Stomach (tissue), 9 donors: ENCODE data around the gene CD46. TPM values are rescaled to one million over a fixed set of nuclear protein-coding genes. Genes with fewer than 3 reads are reported as not detected.

ENCODE experiments used
- DNase-seq, 2 donors: peaks; one replicate each; pipeline versions ENCODE4 v3.0.0 to v3.0.0-alpha.2; 2013 to 2019
- H3K27ac ChIP-seq, 5 donors: fragments of 200-600 bp in 4 of 5; sonication (generic) in 4 of 5; one replicate each; pipeline ENCODE4 v1.5.1; 2013 to 2019; ENCODE audit warnings: mild to moderate bottlenecking in 1 of 5, moderate library complexity in 1 of 5
- H3K27me3 ChIP-seq, 3 donors: fragments of 200-600 bp; sonication (generic); one replicate each; pipeline ENCODE4 v1.5.1; 2017 to 2019; ENCODE audit warnings: mixed run types in 1 of 3
- H3K36me3 ChIP-seq, 4 donors: fragments of 200-600 bp; sonication (generic); 1 replicate in 3 of 4; 2 replicates in 1 of 4; pipeline ENCODE4 v1.5.1; 2016 to 2019
- H3K4me1 ChIP-seq, 4 donors: fragments of 200-600 bp; sonication (generic); one replicate each; pipeline ENCODE4 v1.5.1; 2016 to 2019
- H3K4me3 ChIP-seq, 4 donors: fragments of 200-600 bp; sonication (generic) in 3 of 4; one replicate each; pipeline ENCODE4 v1.5.1; 2016 to 2019; ENCODE audit warnings: mild to moderate bottlenecking in 1 of 4
- H3K9me3 ChIP-seq, 4 donors: fragments of 200-600 bp; sonication (generic); one replicate each; pipeline ENCODE4 v1.5.1; 2016 to 2019
- CTCF ChIP-seq, 7 experiments: fragments of 450-650 bp in 4 of 7; fragments of 200-600 bp in 3 of 7; sonication (generic) in 3 of 7; IDR thresholded peaks; one replicate each; pipeline ENCODE4 v1.5.1; 2016 to 2019; ENCODE audit warnings: antibody characterized with exemption in 7 of 7, control low read depth in 2 of 7, mild to moderate bottlenecking in 1 of 7
- EP300 ChIP-seq: sonication (generic); formaldehyde crosslinking; IDR thresholded peaks from one replicate; pipeline ENCODE4 v1.6.1; 2017; ENCODE audit warnings: antibody characterized with exemption
- POLR2A ChIP-seq, 4 donors: fragments of 450-650 bp; IDR thresholded peaks; one replicate each; pipeline ENCODE4 v1.6.1; 2016; ENCODE audit warnings: antibody characterized with exemption in 4 of 4, control low read depth in 2 of 4, mild to moderate bottlenecking in 1 of 4, moderate library complexity in 1 of 4
- POLR2AphosphoS5 ChIP-seq, 3 donors: sonication (generic); formaldehyde crosslinking; IDR thresholded peaks; one replicate each; pipeline ENCODE4 v1.6.1; 2016; ENCODE audit warnings: antibody characterized with exemption in 3 of 3
- WGBS, 5 donors: extraction: QIAGEN DNeasy Blood & Tissue Kit in 3 of 5; methylation state at CpG; one replicate each; pipeline versions ENCODE4 v1.1.5 to v1.1.7; 2013 to 2018; 5-methylcytosine and 5-hydroxymethylcytosine counted together
- intact Hi-C: fragments of 100-400 bp; cut with DNase I; formaldehyde crosslinking; loops from one replicate; pipeline ENCODE4 v1.15.1; 2023; ENCODE audit warnings: low total_unique reads
- polyA plus RNA-seq, 3 donors: library from polyadenylated mRNA; stranded (reverse); fragments of 200-250 nt; gene quantifications; one replicate each; pipeline ENCODE4 v1.2.3, GENCODE V29; 2013
- total RNA-seq, 5 donors: library from RNA; depleted of rRNA; stranded (reverse); fragments of >200 nt; gene quantifications; one replicate each; pipeline versions ENCODE4 v1.1.0 to v1.2.3, GENCODE V29; 2014 to 2016
- donor health status: healthy with polysubstance abuse.
- donor health status: Bipolar disorder and iron deficiency.
- donor health status: healthy.

The CD46 gene
- total and polyA plus RNA-seq, 8 donors = 25.2 to 424 (median 96.5) TPM

DNA sequence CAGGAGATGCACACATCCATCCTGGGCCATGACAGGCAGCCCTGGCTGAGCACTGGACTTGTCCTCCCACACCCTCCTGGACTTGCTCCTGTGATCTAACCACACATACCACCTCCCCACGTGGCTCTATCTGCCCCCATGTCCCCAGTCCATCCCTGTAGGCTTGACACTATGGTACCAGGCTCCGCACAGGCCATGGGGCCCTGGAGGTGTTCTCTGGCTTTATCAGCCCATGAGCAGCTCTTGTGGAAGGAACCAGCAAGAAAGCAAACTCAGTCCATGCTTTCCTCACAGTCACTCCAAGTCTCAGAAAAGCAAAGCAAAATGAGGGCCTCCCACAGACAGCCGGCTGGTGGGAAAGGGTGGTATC, 61.6 kb downstream of the CD46 start:
- WGBS, 5 donors = 30 to 55% (median 50%) methylated on average over 3 of the region's 3 CpGs
- Histone ChIP-seq H3K9me3 (no peaks in the 10 kb centered on the region), H3K36me3 (peaks cover 76 to 98% (median 96%) of the 10 kb centered on the region in 4 donors), H3K4me1 (peaks cover 97 to 100% (median 99%) of the 10 kb centered on the region in 4 donors), H3K27me3 (no peaks in the 10 kb centered on the region), H3K4me3 (peak overlapping the region in 3 of 4 donors; percentile 4 to 35 (median 26)), H3K27ac (peak overlapping the region; percentile 55 to 98 (median 97))
- TF ChIP-seq EP300 = no peak
- TF ChIP-seq POLR2A (IDR thresholded peaks at IDR 0.05) = no peak
- TF ChIP-seq CTCF (IDR thresholded peaks at IDR 0.05) = no peak
- intact Hi-C loops = loop anchor here (10.0 kb wide), 1 partner anchor 51 kb away; no protein-coding TSS in a partner anchor
- DNase-seq = no peak

DNA sequence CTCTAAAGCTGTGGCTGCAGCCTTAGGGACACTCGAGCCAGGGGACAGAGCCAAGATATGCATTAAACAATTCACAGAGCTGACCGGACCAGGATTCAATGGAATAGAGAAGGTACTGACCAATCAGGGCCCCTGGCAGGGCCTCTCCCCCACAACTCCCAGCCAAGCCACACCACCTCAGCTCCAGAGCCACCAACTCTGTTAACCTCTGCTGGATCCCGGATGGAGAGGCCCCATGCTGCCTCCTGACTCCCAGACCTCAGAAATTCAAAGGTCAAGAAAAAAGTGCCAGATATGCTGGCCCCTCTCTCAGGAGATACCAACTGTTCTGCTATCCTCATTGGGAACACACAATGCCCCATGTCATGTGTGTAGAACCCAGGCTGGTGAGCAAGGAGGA, 62.1 kb downstream of the CD46 start:
- no peak for TF ChIP-seq CTCF (IDR thresholded peaks at IDR 0.05)
- no peak for TF ChIP-seq EP300
- no peak for TF ChIP-seq POLR2A (IDR thresholded peaks at IDR 0.05)
- Histone ChIP-seq H3K36me3 (peaks cover 75 to 98% (median 96%) of the 10 kb centered on the region in 4 donors), H3K4me3 (peak overlapping the region in 3 of 4 donors; percentile 4 to 35 (median 26)), H3K9me3 (no peaks in the 10 kb centered on the region), H3K4me1 (peaks cover 97 to 100% (median 99%) of the 10 kb centered on the region in 4 donors), H3K27ac (peak overlapping the region; percentile 55 to 98 (median 97)), H3K27me3 (no peaks in the 10 kb centered on the region)
- WGBS, 5 donors = 30 to 47% (median 32%) methylated on average over 3 of the region's 3 CpGs
- DNase-seq = peak in 1 of 2 donors; percentile 58
- intact Hi-C loops = loop anchor here (10.0 kb wide), 1 partner anchor 51 kb away; no protein-coding TSS in a partner anchor

- Histone ChIP-seq H3K27ac (peak overlapping the region; percentile 55 to 98 (median 97)), H3K36me3 (peaks cover 74 to 98% (median 96%) of the 10 kb centered on the region in 4 donors), H3K27me3 (no peaks in the 10 kb centered on the region), H3K4me3 (peak overlapping the region in 3 of 4 donors; percentile 4 to 35 (median 26)), H3K4me1 (peaks cover 97 to 100% (median 99%) of the 10 kb centered on the region in 4 donors), H3K9me3 (no peaks in the 10 kb centered on the region)
- WGBS, 5 donors = 19 to 70% (median 28%) methylated on average over 4 of the region's 4 CpGs
- intact Hi-C loops = loop anchor here (10.0 kb wide), 1 partner anchor 50 kb away; no protein-coding TSS in a partner anchor
- TF ChIP-seq EP300 (no peak), POLR2A (IDR thresholded peaks at IDR 0.05) (no peak), POLR2AphosphoS5 (IDR thresholded peaks at IDR 0.05) (no peak)
- no peak for DNase-seq
Measured at GRCh38 chr1:207814469-207814868, 62.6 kb downstream of the CD46 start.

GRCh38 chr1:207815466-207815865, 63.6 kb downstream of the CD46 start:
- H3K9me3 ChIP-seq = no peaks in the 10 kb centered on the region
- peak overlapping the region in 2 of 4 donors; percentile 35 to 64 for H3K4me3 ChIP-seq
- WGBS, 5 donors = 41 to 67% (median 46%) methylated on average over 8 of the region's 8 CpGs
- intact Hi-C loops = loop anchor here (10.0 kb wide), 1 partner anchor 49 kb away; no protein-coding TSS in a partner anchor
- DNase-seq = no peak
- H3K36me3 ChIP-seq = peaks cover 73 to 98% (median 94%) of the 10 kb centered on the region in 4 donors
- peaks cover 96 to 100% (median 99%) of the 10 kb centered on the region in 4 donors for H3K4me1 ChIP-seq
- H3K27me3 ChIP-seq = no peaks in the 10 kb centered on the region
- peak overlapping the region; percentile 52 to 98 (median 97) for H3K27ac ChIP-seq
- TF ChIP-seq CTCF (IDR thresholded peaks at IDR 0.05) = no peak
- no peak for TF ChIP-seq POLR2A (IDR thresholded peaks at IDR 0.05)
- TF ChIP-seq EP300 = no peak
- TF ChIP-seq POLR2AphosphoS5 (IDR thresholded peaks at IDR 0.05) = no peak

DNA sequence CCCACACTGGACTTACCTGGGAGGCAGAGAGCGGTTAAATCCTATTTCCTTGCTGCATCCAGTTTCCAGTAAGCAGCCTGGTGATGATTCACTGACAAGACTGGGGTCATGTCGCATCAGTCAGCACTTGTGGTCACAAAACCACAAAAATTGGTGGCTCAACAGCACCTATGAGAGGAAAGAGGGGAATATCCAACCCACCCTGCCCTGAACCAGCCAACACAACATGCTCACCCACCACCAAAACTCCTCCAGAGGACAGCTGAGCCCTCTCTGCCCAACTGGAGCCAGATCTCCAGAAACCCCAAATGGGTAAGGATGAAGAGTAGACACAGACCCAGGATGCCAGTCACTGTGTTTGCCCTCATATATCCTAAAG, 64.0 kb downstream of the CD46 start:
- peaks cover 95 to 100% (median 99%) of the 10 kb centered on the region in 4 donors for H3K4me1 ChIP-seq
- H3K9me3 ChIP-seq = no peaks in the 10 kb centered on the region
- H3K36me3 ChIP-seq = peaks cover 73 to 97% (median 91%) of the 10 kb centered on the region in 4 donors
- H3K27ac ChIP-seq = peak overlapping the region; percentile 52 to 98 (median 97)
- TF ChIP-seq CTCF (IDR thresholded peaks at IDR 0.05) (no peak), POLR2AphosphoS5 (IDR thresholded peaks at IDR 0.05) (no peak), EP300 (no peak), POLR2A (IDR thresholded peaks at IDR 0.05) (no peak)
- no peak for DNase-seq
- H3K4me3 ChIP-seq = peak overlapping the region in 2 of 4 donors; percentile 35 to 64
- whole genome bisulfite sequencing, 5 donors = 70 to 85% (median 77%) methylated on average over 2 of the region's 2 CpGs
- H3K27me3 ChIP-seq = no peaks in the 10 kb centered on the region
- intact Hi-C loops = loop anchor here (10.0 kb wide), 1 partner anchor 49 kb away; no protein-coding TSS in a partner anchor
